CD4-positive, alpha-beta T cell (primary cell): ENCODE data around the gene SCFD2. TPM values are rescaled to one million over a fixed set of nuclear protein-coding genes. Genes with fewer than 3 reads are reported as not detected.

ENCODE experiments used
- ATAC-seq: fragments of 200-7000 bp; cut with Tn5 transposase; one replicate; pipeline ENCODE4 v1.10.0; 2022; ENCODE audit warnings: mild to moderate bottlenecking; ENCODE audit not compliant: poor library complexity
- CTCF ChIA-PET: fragments of 350-600 bp; sonication (Branson Sonifier 250); formaldehyde crosslinking; loops from one replicate; lab custom pipeline; 2021; ENCODE audit warnings: antibody characterized with exemption, inconsistent platforms; lab: Charles Lee
- POLR2A ChIA-PET: fragments of 350-600 bp; sonication (Branson Sonifier 250); formaldehyde crosslinking; loops from one replicate; lab custom pipeline; 2021; ENCODE audit warnings: antibody characterized with exemption, inconsistent platforms; lab: Charles Lee
- DNase-seq, 14 experiments: peaks; one replicate each; pipeline ENCODE4 v3.0.0-alpha.2; 2013 to 2020; ENCODE audit warnings: mixed read lengths in 2 of 14
- H3K27ac ChIP-seq, 2 donors: one replicate each; pipeline versions ENCODE4 v1.5.1 to v1.7.0; 2013; ENCODE audit warnings: low read length in 2 of 2, low read depth in 1 of 2, mild to moderate bottlenecking in 1 of 2
- H3K27me3 ChIP-seq, 2 experiments: 1 replicate in 1 of 2; 2 replicates in 1 of 2; pipeline versions ENCODE4 v1.6.1 to v1.7.0; 2013; ENCODE audit warnings: low read length in 2 of 2, control low read depth in 1 of 2, mild to moderate bottlenecking in 1 of 2, moderate library complexity in 1 of 2; ENCODE audit not compliant: insufficient read depth in 2 of 2, control insufficient read depth in 1 of 2
- H3K36me3 ChIP-seq: one replicate; pipeline ENCODE4 v1.6.1; 2013; ENCODE audit warnings: low read length, control low read depth; ENCODE audit not compliant: insufficient read depth
- H3K4me1 ChIP-seq: one replicate; pipeline ENCODE4 v1.6.1; 2013; ENCODE audit warnings: low read length, control low read depth; ENCODE audit not compliant: insufficient read depth
- H3K4me3 ChIP-seq: one replicate; pipeline ENCODE4 v1.5.1; 2013; ENCODE audit warnings: mild to moderate bottlenecking, low read length, moderate library complexity
- H3K9me3 ChIP-seq, 2 experiments: 1 replicate in 1 of 2; 2 replicates in 1 of 2; pipeline versions ENCODE4 v1.6.1 to v1.7.0; 2013; ENCODE audit warnings: low read length in 2 of 2, mild to moderate bottlenecking in 2 of 2, control low read depth in 1 of 2, moderate library complexity in 1 of 2; ENCODE audit not compliant: control insufficient read depth in 1 of 2, insufficient read depth in 1 of 2
- H3K27ac Mint-ChIP-seq: one replicate; pipeline ENCODE4 v1.8.0; 2020; ENCODE audit warnings: mixed read lengths
- H3K27me3 Mint-ChIP-seq: one replicate; pipeline ENCODE4 v1.8.0; 2021; ENCODE audit warnings: mixed read lengths
- H3K36me3 Mint-ChIP-seq: one replicate; pipeline ENCODE4 v1.8.0; 2021; ENCODE audit warnings: low read depth, mixed read lengths
- H3K4me1 Mint-ChIP-seq: one replicate; pipeline ENCODE4 v1.8.0; 2021; ENCODE audit warnings: low read depth, mixed read lengths
- H3K4me3 Mint-ChIP-seq: one replicate; pipeline ENCODE4 v1.8.0; 2020; ENCODE audit warnings: mild to moderate bottlenecking, mixed read lengths
- H3K9me3 Mint-ChIP-seq: one replicate; pipeline ENCODE4 v1.8.0; 2020; ENCODE audit warnings: mixed read lengths
- intact Hi-C, 2 experiments: fragments of 100-400 bp; cut with DNase I in 1 of 2; cut with micrococcal nuclease in 1 of 2; formaldehyde crosslinking; loops; one replicate each; pipeline versions ENCODE4 v1.15.1 to v1.9.0; 2023 to 2025; cut with DNase I, micrococcal nuclease
- total RNA-seq, 174 experiments: library from RNA in 2 of 174; stranded (reverse) in 2 of 174; gene quantifications; one replicate each; pipeline ENCODE4 v1.2.3 and lab custom pipeline; 2021 to 2026
- TF ChIP-seq, protein P1 (sequence below): fragments of 200-600 bp; IDR thresholded peaks from one replicate; pipeline ENCODE4 v1.8.0; 2022; ENCODE audit warnings: antibody characterized with exemption, mild to moderate bottlenecking

The SCFD2 gene
- total RNA-seq, 2 experiments from 2014 or later, result 15.4 to 17.6 TPM

DNA sequence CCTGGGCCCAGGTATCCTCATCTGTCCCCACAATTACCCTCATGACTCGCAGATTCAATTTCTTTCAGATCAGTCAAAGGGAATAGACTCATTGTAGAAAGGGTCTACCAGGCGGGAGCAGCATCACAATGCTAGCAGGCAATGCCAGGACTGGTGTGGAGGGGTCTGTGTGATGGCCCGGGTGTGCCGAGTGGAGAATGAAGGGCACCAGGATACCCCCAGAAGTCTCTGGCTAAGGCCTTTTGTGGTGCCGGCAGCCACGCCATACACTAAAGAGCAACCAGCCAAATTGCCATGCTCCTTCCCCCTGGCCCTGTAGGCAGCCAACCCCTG is 541.6 kb downstream of the SCFD2 start:
- no peaks in the 10 kb centered on the region for H3K27me3 Mint-ChIP-seq
- Histone ChIP-seq H3K4me3 (no peak overlapping the region), H3K9me3 (peaks cover 0 to 4% of the 10 kb centered on the region in 2 experiments), H3K4me1 (peaks cover 22% of the 10 kb centered on the region), H3K27ac (no peak overlapping the region), H3K27me3 (no peaks in the 10 kb centered on the region), H3K36me3 (no peaks in the 10 kb centered on the region)
- no peak overlapping the region for H3K4me3 Mint-ChIP-seq
- peaks cover 17% of the 10 kb centered on the region for H3K4me1 Mint-ChIP-seq
- TF ChIP-seq, protein P1, sequence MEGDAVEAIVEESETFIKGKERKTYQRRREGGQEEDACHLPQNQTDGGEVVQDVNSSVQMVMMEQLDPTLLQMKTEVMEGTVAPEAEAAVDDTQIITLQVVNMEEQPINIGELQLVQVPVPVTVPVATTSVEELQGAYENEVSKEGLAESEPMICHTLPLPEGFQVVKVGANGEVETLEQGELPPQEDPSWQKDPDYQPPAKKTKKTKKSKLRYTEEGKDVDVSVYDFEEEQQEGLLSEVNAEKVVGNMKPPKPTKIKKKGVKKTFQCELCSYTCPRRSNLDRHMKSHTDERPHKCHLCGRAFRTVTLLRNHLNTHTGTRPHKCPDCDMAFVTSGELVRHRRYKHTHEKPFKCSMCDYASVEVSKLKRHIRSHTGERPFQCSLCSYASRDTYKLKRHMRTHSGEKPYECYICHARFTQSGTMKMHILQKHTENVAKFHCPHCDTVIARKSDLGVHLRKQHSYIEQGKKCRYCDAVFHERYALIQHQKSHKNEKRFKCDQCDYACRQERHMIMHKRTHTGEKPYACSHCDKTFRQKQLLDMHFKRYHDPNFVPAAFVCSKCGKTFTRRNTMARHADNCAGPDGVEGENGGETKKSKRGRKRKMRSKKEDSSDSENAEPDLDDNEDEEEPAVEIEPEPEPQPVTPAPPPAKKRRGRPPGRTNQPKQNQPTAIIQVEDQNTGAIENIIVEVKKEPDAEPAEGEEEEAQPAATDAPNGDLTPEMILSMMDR, result no peak
- no peaks in the 10 kb centered on the region for H3K36me3 Mint-ChIP-seq
- no peaks in the 10 kb centered on the region for H3K9me3 Mint-ChIP-seq
- DNase-seq, result no peak
- intact Hi-C loops, result no loop called here
- ChIA-PET POLR2A (no interaction called here), CTCF (no interaction called here)
- ATAC-seq, result no peak
- no peak overlapping the region for H3K27ac Mint-ChIP-seq

DNA sequence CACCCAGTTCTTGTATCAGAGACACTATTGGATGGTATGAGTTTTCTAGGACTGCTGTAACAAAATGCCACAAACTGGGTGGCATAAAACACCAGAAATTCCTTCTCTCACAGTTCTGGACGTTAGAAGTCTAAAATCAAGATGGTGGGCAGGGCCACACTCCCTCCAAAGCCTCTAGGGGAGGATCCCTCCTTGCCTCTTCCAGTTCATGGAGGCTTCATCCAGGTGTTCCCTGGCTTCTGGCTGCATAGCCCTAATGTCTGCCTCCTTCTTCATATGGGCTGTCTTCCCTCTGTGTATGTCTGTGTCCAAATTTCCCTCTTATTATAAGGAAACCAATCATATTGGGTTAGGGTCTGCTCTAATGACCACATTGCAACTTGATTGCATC is 542.2 kb downstream of the SCFD2 start:
- TF ChIP-seq, protein P1, result no peak
- Mint-ChIP-seq H3K4me3 (no peak overlapping the region), H3K4me1 (peaks cover 17% of the 10 kb centered on the region), H3K9me3 (no peaks in the 10 kb centered on the region), H3K27ac (no peak overlapping the region), H3K36me3 (no peaks in the 10 kb centered on the region), H3K27me3 (no peaks in the 10 kb centered on the region)
- DNase-seq, result no peak
- ChIA-PET CTCF (interaction anchor here (1.0 kb wide), 1 partner anchor 37 kb away, joined by 3 read pairs; no protein-coding TSS in a partner anchor), POLR2A (no interaction called here)
- peaks cover 22% of the 10 kb centered on the region for H3K4me1 ChIP-seq
- H3K4me3 ChIP-seq, result no peak overlapping the region
- intact Hi-C loops, result no loop called here
- no peaks in the 10 kb centered on the region for H3K36me3 ChIP-seq
- H3K9me3 ChIP-seq, result peaks cover 0 to 4% of the 10 kb centered on the region in 2 experiments
- H3K27ac ChIP-seq, result no peak overlapping the region
- no peaks in the 10 kb centered on the region for H3K27me3 ChIP-seq
- no peak for ATAC-seq

Other genes starting within 250 kb of the SCFD2 start
- 10 to 100 TPM; 50.9 to 53.1 TPM for gene FIP1L1, start 11.6 kb upstream of the SCFD2 start, total RNA-seq
- not detected for gene LNX1, start 225.4 kb upstream of the SCFD2 start, total RNA-seq